ENCODE measurements around the gene TRIM60. TPM values are rescaled to one million over a fixed set of nuclear protein-coding genes. Genes with fewer than 3 reads are reported as not detected.

Gene TRIM60
- total and polyA plus RNA-seq, 2 of the 13 experiments (the other 11 are each of a cell fraction or from before 2014, with no cell fraction given), result not detected

DNA sequence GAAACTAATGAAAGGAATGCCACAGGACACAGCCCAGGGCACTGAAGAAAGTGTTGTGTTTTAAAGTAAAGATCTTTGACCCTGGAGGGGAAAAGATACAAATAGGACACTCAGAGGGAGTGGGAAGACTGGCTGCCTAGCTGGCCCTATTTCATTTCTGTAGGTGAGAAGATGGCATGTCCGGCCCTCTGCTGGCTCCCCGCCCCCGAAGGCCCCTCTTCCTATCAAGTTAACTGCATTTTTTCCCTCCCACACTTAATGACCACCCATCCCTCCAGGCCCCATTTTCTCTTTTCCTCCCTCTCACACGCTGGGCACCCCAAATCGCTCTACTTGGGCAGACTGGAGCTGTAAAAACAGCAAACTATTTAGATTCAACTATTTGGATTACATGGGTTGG lies 16.4 kb downstream of the TRIM60 start:
- ChIA-PET POLR2A (no interaction called here), CTCF (ENCODE audit: low intra/inter-chr PET ratio, low total read pairs) (no interaction called here)
- BruUV-seq (replicated peaks), result no TSS peak
- H3K79me2 ChIP-seq (ENCODE audit: insufficient read depth, low read length), result no peaks in the 10 kb centered on the region
- 9% methylated on average over 5 of the region's 5 CpGs for WGBS (ENCODE audit: low lambda C conversion rate)
- DNase-seq (ENCODE audit: low spot score) (no peak), ATAC-seq (no peak), FAIRE-seq (no peak)
- H3K27me3 ChIP-seq (ENCODE audit: control insufficient read depth in 1 of 2, insufficient read depth in 2 of 2, low read length in 2 of 2), result peaks cover 0 to 2% of the 10 kb centered on the region in 2 experiments; a peak in 1 of 5 replicates
- H3K4me3 ChIP-seq (replicated peaks in 1 of 3; ENCODE audit: insufficient read depth in 1 of 3, low read depth in 2 of 3, low read length in 3 of 3), result no peak overlapping the region
- H3K4me1 ChIP-seq (ENCODE audit: insufficient read depth, low read length), result no peaks in the 10 kb centered on the region
- H3K36me3 ChIP-seq (replicated peaks in 1 of 2; ENCODE audit: control insufficient read depth in 1 of 2, insufficient read depth in 2 of 2, low read length in 2 of 2), result no peaks in the 10 kb centered on the region
- H3K27ac ChIP-seq (ENCODE audit: extremely low read length, insufficient read depth, low read length), result no peak overlapping the region
- TF ChIP-seq KLF9 (CRISPR knock-in tag; IDR thresholded peaks at IDR 0.05; ENCODE audit: low read depth) (no peak), ESRRA (CRISPR knock-in tag; IDR thresholded peaks at IDR 0.05; ENCODE audit: low read depth) (no peak), EP300 (IDR thresholded peaks at IDR 0.05; ENCODE audit: low read depth in 2 of 2, low read length in 2 of 2) (no peak), EP300 (CRISPR knock-in tag; IDR thresholded peaks at IDR 0.05; ENCODE audit: borderline replicate concordance) (no peak), ETV5 (CRISPR knock-in tag; IDR thresholded peaks at IDR 0.05; ENCODE audit: borderline replicate concordance) (no peak), ONECUT2 (CRISPR knock-in tag; IDR thresholded peaks at IDR 0.05) (no peak), SNAPC2 (CRISPR knock-in tag; IDR thresholded peaks at IDR 0.05) (no peak), MYC (CRISPR knock-in tag; IDR thresholded peaks at IDR 0.05; ENCODE audit: borderline replicate concordance) (no peak), ZNF737 (CRISPR knock-in tag; IDR thresholded peaks at IDR 0.05; ENCODE audit: borderline replicate concordance) (no peak), ZNF225 (CRISPR knock-in tag; IDR thresholded peaks at IDR 0.05) (no peak), ZNF552 (CRISPR knock-in tag; IDR thresholded peaks at IDR 0.05; ENCODE audit: borderline replicate concordance) (no peak), HNRNPK (IDR thresholded peaks at IDR 0.05; ENCODE audit: low read depth, low read length, poor library complexity, severe bottlenecking) (no peak)
- TF ChIP-seq, protein P1, sequence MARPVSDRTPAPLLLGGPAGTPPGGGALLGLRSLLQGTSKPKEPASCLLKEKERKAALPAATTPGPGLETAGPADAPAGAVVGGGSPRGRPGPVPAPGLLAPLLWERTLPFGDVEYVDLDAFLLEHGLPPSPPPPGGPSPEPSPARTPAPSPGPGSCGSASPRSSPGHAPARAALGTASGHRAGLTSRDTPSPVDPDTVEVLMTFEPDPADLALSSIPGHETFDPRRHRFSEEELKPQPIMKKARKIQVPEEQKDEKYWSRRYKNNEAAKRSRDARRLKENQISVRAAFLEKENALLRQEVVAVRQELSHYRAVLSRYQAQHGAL (CRISPR knock-in tag; IDR thresholded peaks at IDR 0.05; ENCODE audit: not compliant biosample characterization), result no peak
- TF ChIP-seq, protein P2, sequence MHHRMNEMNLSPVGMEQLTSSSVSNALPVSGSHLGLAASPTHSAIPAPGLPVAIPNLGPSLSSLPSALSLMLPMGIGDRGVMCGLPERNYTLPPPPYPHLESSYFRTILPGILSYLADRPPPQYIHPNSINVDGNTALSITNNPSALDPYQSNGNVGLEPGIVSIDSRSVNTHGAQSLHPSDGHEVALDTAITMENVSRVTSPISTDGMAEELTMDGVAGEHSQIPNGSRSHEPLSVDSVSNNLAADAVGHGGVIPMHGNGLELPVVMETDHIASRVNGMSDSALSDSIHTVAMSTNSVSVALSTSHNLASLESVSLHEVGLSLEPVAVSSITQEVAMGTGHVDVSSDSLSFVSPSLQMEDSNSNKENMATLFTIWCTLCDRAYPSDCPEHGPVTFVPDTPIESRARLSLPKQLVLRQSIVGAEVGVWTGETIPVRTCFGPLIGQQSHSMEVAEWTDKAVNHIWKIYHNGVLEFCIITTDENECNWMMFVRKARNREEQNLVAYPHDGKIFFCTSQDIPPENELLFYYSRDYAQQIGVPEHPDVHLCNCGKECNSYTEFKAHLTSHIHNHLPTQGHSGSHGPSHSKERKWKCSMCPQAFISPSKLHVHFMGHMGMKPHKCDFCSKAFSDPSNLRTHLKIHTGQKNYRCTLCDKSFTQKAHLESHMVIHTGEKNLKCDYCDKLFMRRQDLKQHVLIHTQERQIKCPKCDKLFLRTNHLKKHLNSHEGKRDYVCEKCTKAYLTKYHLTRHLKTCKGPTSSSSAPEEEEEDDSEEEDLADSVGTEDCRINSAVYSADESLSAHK (CRISPR knock-in tag; IDR thresholded peaks at IDR 0.05; ENCODE audit: borderline replicate concordance), result no peak
- no peak overlapping the region for H3K9ac ChIP-seq (ENCODE audit: insufficient read depth, low read depth, low read length)
- H4K20me1 ChIP-seq (ENCODE audit: insufficient read depth, low read length), result no peaks in the 10 kb centered on the region
- no peaks in the 10 kb centered on the region for H3K9me3 ChIP-seq (ENCODE audit: low read length)
- H2AFZ ChIP-seq (ENCODE audit: low read length), result no peak overlapping the region
- intact Hi-C loops (cut with micrococcal nuclease; ENCODE audit: unreplicated experiment), result no loop called here
- in situ Hi-C loops (cut with HindIII; ENCODE audit: extremely low pct_ligation_motif_present, low pct_unique_long_range_greater_than_20kb), result no loop called here
- H3K4me2 ChIP-seq (ENCODE audit: low read depth, low read length), result no peak overlapping the region
